LHCN-M2 (cell line): ENCODE data around the gene OTUD4. TPM values are rescaled to one million over a fixed set of nuclear protein-coding genes. Genes with fewer than 3 reads are reported as not detected.
A peak's percentile ranks its signal among the peaks of the same experiment; 100 is the strongest.
"Not testable (repeated sequence)": the region's sequence is repeated elsewhere in the genome, so short reads cannot be mapped to it uniquely, and the experiment has no call there.

Experiments used
- DNase-seq: peaks from one replicate; pipeline ENCODE4 v3.0.0-alpha.2; 2012; ENCODE audit warnings: low read depth
- total RNA-seq: library from RNA; depleted of rRNA; stranded (reverse); fragments of >200 nt; gene quantifications from 2 replicates; pipeline ENCODE4 v1.2.3, GENCODE V29; 2014

The OTUD4 gene
- total RNA-seq, 1 experiment from 2014 or later, result 31.7 TPM

GRCh38 chr4:145178740-145179280, 1.6 kb downstream of the OTUD4 start:
- peak; percentile 12 for DNase-seq

- DNase-seq, result peak; percentile 29
These were observed 2.4 kb downstream of the OTUD4 start for GRCh38 chr4:145177906-145178538.

DNA sequence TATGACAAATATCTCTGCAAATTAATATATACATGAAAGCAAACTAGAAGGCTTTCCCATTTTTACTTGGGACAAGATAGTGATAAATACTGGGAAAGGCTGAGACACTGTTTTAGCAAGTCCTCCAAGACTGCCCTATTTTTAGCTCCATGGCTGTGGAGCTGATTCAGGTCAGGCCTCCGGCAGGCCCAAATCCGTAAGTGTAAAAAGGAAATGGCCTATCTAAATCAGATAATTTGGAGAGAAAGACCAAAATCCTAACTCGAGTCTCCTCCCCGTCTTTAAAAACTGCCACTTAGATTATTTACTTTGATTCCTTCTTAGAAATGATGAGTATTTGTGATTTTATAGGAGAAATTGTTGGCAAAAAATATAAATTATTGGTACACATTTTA, 2.9 kb downstream of the OTUD4 start:
- peak; percentile 32 for DNase-seq

- peak; percentile 28 for DNase-seq
These were observed 3.6 kb downstream of the OTUD4 start for GRCh38 chr4:145176641-145177432.

DNA sequence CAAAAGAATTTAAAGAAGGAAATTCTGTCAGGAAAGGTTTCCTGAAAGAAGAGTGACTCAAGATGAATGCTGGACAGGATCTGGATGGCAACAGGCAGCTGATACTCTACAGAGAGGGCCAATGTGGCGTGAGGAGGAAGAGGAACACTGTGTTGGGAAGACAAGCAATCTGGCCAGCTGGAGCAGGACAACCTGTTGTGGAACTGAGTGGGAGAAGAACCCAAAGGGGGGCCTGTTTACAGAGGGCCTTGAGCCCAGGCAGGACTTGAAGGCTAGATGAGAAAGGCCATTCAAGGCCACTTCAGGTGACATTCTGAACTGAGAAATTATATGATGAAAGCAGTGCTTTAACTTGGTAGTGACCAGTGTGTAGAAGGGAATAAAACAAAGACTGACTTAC, 8.5 kb downstream of the OTUD4 start:
- no peak for DNase-seq

GRCh38 chr4:145170223-145170622, 10.2 kb downstream of the OTUD4 start:
- DNase-seq, result no peak

- DNase-seq, result no peak
These were observed 11.7 kb downstream of the OTUD4 start for GRCh38 chr4:145168581-145169187.

GRCh38 chr4:145167887-145168286, 12.5 kb downstream of the OTUD4 start:
- no peak for DNase-seq

GRCh38 chr4:145161549-145161948, 18.8 kb downstream of the OTUD4 start:
- no peak for DNase-seq

DNA sequence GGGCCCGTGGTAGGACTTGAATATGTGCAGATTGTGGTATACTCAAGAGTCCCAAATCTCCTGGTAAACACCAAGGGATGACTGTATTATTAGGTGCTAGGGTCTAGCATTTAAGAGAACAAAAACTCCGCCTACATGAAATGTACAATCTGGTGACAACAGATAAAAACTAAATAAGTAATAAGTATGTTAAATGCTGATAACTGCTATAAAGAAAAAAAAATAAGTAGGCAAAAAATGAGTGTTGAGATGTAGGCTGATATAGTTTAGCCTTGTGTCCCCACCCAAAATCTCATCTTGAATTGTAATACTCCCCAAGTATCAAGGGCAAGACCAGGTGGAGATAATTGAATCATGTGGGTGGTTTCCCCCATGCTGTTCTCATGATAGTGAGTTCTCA, 23.4 kb downstream of the OTUD4 start:
- DNase-seq, result no peak

DNA sequence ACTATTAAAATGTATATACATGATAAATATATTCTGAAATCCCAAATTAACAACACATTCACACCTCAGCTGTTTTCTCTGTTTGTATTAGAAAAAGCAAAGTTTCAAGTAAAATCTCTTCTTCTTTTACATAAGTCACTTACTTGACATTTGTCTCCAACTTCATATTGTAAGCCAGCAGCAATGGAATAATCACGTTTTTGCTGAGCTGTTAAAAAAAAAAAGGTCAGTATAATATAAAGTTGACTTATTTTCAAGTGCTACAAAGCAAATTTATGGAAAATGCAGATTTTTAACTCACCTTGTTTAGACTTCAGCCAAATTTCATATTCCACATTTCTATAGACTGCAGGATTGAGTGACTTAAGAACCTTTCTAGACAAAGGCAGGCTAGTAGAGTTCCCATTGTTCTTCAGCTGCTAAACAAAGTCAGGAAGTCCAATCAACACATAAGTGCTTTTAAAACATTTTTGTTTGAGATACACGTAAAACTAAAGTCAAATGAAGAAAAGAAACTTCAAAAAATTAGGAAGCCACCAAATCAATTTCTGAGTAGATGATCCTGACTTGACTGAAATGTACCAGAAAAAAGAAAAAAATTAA, 25.0 kb downstream of the OTUD4 start:
- DNase-seq, result no peak

- peak; percentile 33 for DNase-seq
These were observed 25.8 kb downstream of the OTUD4 start for GRCh38 chr4:145154573-145154972.

- no peak for DNase-seq
These were observed 26.5 kb downstream of the OTUD4 start for GRCh38 chr4:145153904-145154298.

- no peak for DNase-seq
These were observed 27.0 kb downstream of the OTUD4 start for GRCh38 chr4:145153181-145153903.

DNA sequence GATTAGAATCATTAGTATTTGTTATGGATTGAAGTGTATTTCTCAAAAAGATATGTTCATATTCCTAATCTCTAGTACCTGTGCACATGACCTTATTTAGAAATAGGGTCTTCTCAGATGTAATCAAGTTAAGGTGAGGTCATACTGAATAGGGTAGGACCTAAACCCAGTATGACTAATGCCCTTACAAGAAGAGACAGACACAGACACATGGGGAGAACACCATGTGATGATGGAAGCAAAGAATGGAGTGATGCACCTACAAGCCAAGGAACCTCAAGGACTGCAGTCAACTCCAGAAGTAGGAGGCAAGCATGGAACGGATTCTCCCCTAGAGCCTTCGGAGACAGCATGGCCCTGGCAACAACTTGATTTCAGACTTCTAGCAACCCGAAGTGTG, 31.4 kb downstream of the OTUD4 start:
- DNase-seq, result peak; percentile 5

GRCh38 chr4:145136219-145136618, 44.2 kb downstream of the OTUD4 start:
- DNase-seq, result not testable (repeated sequence)

DNA sequence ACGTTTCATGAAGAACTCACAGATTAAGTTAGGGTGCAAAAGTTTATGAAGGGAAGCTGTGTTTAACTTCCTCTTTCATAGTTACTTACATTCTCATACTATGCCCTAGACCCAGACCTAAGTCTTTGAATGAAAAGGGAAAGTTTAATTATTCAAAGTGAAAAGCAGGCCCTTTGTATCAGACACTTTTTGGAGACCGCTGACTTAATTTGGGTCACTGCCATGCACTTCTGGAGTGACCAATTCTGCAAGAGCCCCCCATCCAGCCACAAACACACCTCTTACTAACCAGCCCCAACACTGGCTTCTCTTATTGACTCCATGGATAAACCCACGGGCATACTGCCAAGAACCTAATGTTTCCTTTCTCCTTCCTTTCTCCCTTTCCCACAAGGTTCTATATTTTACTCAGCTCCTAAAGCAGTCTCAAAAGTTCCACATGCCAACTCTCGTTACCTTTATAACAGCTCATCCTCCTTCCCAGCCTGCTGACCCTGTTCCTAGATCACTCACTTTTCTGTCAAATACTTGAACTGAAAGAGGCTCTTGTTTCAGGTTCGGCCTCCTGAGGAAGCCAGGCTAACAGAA, 47.8 kb downstream of the OTUD4 start:
- DNase-seq, result peak; percentile 3

GRCh38 chr4:145131848-145132247, 48.5 kb downstream of the OTUD4 start:
- no peak for DNase-seq

- peak; percentile 67 for DNase-seq
These were observed 49.5 kb downstream of the OTUD4 start for GRCh38 chr4:145130788-145131399.

GRCh38 chr4:145130130-145130529, 50.3 kb downstream of the OTUD4 start:
- peak; percentile 1 for DNase-seq

DNA sequence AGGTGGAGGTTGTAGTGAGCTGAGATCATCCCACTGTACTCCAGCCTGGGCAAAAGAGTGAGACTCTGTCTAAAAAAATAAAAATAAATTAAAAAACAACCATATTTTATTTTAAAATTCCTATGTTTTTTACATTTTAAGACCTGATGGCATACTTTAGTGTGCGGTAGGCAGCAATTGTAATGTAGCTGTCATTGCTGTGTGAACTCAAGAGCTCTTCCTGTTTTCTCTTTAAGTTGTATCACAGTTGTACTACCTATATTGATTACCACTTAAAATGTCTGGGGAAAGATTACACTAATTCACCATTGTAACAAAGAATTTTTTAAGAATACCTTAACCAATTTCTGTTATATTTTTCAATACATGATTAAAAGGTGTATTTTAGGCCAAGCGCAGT, 55.0 kb downstream of the OTUD4 start:
- DNase-seq, result no peak
